Choroid plexus epithelial cell (primary cell): ENCODE results near the gene TTC39C.

Experiments used
- DNase-seq: peaks from one replicate; pipeline ENCODE4 v3.0.0-alpha.2; 2010; ENCODE audit warnings: low read depth
- H3K4me3 ChIP-seq: 2 replicates; pipeline ENCODE4 v1.5.1; 2011; ENCODE audit warnings: low read depth, mild to moderate bottlenecking, control low read depth, low read length, moderate library complexity
- TF ChIP-seq, protein P1 (sequence below): conservative IDR thresholded peaks from 2 replicates; pipeline ENCODE4 v1.5.1; 2011; ENCODE audit warnings: low read depth, mild to moderate bottlenecking, control low read depth, inconsistent platforms, low read length, moderate library complexity

TTC39C gene

GRCh38 chr18:24003288-24003687, 11.3 kb upstream of the TTC39C start:
- no peak overlapping the region for H3K4me3 ChIP-seq
- DNase-seq, result no peak
- TF ChIP-seq, protein P1, sequence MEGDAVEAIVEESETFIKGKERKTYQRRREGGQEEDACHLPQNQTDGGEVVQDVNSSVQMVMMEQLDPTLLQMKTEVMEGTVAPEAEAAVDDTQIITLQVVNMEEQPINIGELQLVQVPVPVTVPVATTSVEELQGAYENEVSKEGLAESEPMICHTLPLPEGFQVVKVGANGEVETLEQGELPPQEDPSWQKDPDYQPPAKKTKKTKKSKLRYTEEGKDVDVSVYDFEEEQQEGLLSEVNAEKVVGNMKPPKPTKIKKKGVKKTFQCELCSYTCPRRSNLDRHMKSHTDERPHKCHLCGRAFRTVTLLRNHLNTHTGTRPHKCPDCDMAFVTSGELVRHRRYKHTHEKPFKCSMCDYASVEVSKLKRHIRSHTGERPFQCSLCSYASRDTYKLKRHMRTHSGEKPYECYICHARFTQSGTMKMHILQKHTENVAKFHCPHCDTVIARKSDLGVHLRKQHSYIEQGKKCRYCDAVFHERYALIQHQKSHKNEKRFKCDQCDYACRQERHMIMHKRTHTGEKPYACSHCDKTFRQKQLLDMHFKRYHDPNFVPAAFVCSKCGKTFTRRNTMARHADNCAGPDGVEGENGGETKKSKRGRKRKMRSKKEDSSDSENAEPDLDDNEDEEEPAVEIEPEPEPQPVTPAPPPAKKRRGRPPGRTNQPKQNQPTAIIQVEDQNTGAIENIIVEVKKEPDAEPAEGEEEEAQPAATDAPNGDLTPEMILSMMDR, result no peak

DNA sequence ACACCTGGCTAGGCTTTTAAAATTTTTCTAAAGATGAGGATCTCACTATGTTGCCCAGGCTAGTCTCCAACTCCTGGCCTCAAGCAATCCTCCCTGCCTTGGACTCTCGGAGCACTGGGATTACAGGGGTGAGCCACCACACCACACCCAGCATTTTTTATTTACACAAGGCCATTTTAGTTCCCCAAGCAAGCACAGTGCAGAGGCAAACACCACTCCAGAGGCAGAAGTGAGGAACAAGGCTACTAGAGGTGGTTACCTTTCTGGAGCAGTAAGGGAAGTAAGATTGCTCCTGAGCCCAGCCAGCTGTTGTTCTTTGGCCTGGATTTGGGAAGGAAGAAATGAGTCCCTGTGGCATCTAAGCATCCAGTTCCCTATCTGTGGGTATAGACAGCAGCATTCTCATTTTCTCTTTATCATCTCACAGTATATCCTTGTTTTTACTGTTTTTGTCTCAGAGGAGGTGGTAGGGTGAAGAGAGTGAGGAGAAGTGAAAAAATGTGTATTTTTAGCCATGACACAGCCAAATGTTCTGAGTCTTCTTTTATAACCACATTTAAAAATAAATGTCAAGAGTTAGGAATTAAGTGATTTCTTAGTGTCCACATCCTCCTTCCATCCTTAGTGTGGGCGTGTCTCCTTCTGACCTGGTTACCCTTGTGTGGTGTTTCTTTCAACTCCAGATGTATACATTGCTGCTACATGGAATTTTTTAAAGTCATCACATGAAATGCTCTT, 10.5 kb upstream of the TTC39C start:
- no peak overlapping the region for H3K4me3 ChIP-seq
- no peak for DNase-seq
- TF ChIP-seq, protein P1, result no peak

DNA sequence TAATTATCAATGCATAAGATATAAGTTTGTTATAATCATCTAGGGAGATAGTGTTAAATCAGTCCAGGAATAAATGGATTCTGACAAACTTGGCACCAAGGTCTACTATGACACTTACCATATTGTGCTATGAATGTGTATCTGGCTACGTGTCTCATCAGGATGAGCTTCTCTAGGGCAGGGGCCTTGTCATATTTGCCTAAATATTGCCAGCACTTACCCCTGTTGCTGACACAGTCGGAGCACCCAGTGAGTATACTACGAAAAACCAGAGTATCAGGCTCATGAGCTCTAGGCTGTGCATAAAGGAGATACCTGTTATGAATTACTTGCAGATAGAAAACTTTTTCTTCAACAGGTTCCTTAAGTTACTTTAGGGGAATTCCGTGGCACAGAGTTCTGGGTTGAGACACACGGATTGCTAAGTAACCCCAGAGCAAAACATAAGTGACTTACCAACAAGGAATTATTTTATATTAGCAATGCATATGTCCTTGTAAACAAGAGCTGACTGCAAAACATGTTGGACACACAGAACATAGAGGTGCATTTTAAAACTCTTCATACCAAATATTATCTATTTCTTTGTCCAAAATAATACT, 7.7 kb upstream of the TTC39C start:
- no peak for DNase-seq
- no peak overlapping the region for H3K4me3 ChIP-seq
- TF ChIP-seq, protein P1, result no peak

GRCh38 chr18:24009246-24009645, 5.3 kb upstream of the TTC39C start:
- no peak overlapping the region for H3K4me3 ChIP-seq
- no peak for DNase-seq
- TF ChIP-seq, protein P1, result no peak

GRCh38 chr18:24009651-24010333, 4.8 kb upstream of the TTC39C start:
- TF ChIP-seq, protein P1, result no peak
- no peak overlapping the region for H3K4me3 ChIP-seq
- DNase-seq, result no peak

- no peak for DNase-seq
- no peak overlapping the region for H3K4me3 ChIP-seq
- TF ChIP-seq, protein P1, result no peak
Observed at GRCh38 chr18:24010673-24011072, 3.9 kb upstream of the TTC39C start.
